C4-2B (cell line): Measurements from ENCODE around the gene GARIN5B.

Experiments used
- ZFX ChIP-seq: fragments of 450-650 bp; IDR thresholded peaks from 2 replicates; pipeline ENCODE4 v1.6.1; 2017
- TF ChIP-seq, protein P1 (sequence below): fragments of 450-650 bp; conservative IDR thresholded peaks from 2 replicates; pipeline ENCODE4 v1.5.1; 2017; ENCODE audit warnings: mild to moderate bottlenecking

DNA sequence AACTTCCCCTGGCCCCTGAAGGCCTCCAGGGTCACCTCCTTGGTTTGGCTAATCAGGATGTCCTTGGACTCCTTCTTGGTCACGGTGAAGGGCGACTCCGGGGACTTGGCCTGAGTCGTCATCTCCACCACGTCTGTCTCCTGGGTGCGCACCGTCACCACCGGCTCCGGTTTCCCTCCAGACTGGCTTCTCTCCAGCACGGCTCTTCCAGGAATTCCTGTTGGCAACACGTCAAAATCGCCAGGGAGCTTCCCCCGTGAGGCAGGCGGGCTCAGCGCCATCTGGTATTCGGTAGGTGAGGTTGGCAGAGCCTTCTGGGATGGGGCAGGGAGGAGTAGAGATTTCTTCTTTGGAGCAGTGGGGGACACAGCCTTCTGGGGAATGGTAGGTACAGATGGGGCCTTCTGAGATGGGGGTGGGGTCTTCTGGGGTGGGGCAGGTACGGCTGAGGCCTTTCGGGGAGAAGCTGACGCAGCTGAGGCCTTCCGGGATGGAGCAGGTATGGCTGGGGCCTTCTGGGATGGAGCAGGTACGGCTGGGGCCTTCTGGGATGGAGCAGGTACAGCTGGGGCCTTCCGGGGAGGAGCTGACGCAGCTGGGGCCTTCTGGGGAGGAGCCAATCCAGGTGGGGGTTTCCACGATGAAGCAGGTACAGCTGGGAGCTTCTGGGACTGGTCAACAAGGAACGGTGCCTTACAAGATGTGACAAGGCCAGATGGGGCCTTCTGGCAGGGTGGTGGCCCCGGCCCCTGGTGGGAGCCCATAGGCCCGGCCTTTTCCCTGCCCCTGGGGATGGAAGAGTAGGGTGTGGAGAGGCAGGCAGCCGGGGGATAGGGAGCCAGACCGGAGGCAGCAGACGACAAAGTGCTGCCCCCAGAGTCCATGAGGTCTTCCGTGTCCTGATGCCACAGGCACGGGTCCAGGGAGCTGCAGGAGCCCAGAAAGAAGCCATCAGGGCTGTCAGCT lies 3.8 kb downstream of the GARIN5B start:
- TF ChIP-seq, protein P1, sequence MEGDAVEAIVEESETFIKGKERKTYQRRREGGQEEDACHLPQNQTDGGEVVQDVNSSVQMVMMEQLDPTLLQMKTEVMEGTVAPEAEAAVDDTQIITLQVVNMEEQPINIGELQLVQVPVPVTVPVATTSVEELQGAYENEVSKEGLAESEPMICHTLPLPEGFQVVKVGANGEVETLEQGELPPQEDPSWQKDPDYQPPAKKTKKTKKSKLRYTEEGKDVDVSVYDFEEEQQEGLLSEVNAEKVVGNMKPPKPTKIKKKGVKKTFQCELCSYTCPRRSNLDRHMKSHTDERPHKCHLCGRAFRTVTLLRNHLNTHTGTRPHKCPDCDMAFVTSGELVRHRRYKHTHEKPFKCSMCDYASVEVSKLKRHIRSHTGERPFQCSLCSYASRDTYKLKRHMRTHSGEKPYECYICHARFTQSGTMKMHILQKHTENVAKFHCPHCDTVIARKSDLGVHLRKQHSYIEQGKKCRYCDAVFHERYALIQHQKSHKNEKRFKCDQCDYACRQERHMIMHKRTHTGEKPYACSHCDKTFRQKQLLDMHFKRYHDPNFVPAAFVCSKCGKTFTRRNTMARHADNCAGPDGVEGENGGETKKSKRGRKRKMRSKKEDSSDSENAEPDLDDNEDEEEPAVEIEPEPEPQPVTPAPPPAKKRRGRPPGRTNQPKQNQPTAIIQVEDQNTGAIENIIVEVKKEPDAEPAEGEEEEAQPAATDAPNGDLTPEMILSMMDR, result no peak
- no peak for TF ChIP-seq ZFX
